ENCODE measurements around the gene NUAK2. TPM values are rescaled to one million over a fixed set of nuclear protein-coding genes. Genes with fewer than 3 reads are reported as not detected.

NUAK2 gene
- total RNA-seq, 4 donors from 2014 or later, result 16.2 to 41.2 (median 30.2) TPM

DNA sequence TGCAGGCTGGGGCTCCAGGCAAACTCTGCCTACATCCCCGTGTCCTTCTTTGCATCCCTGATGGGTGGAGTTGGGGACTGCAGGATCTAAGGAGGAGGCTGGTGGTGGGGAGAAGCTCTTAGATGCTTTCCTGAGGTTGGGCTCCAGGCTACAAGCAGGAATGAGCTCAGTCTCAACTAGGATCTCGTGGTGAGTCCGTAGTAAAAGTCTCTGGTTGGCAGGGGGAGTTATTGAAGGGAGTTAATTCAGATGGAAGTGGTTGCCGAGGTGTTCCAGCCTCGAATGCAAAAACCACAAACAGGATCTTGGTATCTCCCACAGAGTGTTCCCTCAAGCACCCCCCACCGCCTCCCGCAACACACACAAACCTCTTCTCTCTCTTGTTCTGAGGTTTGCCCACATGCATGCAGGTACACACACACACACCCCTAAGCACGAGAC, 58.8 kb downstream of the NUAK2 start:
- H3K4me3 ChIP-seq, result no peak overlapping the region
- H3K36me3 ChIP-seq, result no peaks in the 10 kb centered on the region
- H3K27ac ChIP-seq, result no peak overlapping the region
- H3K27me3 ChIP-seq, result no peaks in the 10 kb centered on the region
- TF ChIP-seq POLR2A (IDR thresholded peaks at IDR 0.05) (no peak), POLR2AphosphoS5 (IDR thresholded peaks at IDR 0.05) (no peak), EP300 (IDR thresholded peaks at IDR 0.05) (no peak), CTCF (IDR thresholded peaks at IDR 0.05) (no peak)
- WGBS, result 67% methylated on average over 8 of the region's 8 CpGs
- H3K4me1 ChIP-seq, result peaks cover 46% of the 10 kb centered on the region
- H3K9me3 ChIP-seq, result no peaks in the 10 kb centered on the region
- no peak for DNase-seq (ENCODE audit: low spot score in 2 of 2)

DNA sequence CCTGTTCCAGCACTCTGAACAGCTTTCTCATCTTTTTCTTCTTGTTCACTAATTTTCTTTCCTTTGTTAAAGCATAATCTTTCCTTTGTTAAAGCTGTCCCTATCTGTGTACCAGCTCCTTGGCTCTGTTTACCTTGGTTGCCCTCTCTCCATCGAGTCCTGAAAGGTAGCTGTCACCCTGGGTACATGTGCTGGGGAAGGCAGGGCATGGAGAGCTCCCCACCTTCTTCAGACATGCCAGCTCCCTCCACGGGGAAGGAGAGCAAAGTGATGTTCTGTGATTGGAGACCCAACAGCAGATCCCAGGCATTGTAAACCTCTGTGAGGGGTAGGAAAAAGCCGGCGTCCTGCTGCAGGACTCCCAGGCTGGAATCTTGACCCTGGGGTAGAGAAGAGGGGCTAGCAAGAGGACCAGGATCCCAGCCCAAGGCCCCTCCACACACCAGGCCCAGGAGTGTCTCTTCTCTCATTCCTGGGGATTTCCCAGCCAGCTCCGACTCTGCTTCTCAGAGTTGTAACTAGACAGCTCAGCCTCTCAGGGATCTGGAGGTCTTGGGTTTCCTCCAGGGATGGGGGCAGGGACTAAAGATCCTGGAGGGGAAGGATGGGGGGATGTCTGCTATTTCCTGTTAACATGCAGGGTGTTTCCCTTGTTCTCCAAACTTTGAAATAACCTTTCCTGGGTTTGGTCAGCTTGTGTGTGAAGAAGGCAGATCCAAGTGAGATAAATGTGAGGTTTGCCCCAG, 59.4 kb downstream of the NUAK2 start:
- TF ChIP-seq EP300 (IDR thresholded peaks at IDR 0.05) (no peak), POLR2A (IDR thresholded peaks at IDR 0.05) (no peak), POLR2AphosphoS5 (IDR thresholded peaks at IDR 0.05) (no peak)
- Histone ChIP-seq H3K27ac (no peak overlapping the region), H3K9me3 (no peaks in the 10 kb centered on the region), H3K4me3 (no peak overlapping the region), H3K27me3 (no peaks in the 10 kb centered on the region), H3K36me3 (no peaks in the 10 kb centered on the region), H3K4me1 (peaks cover 40% of the 10 kb centered on the region)
- WGBS, result 58% methylated on average over 5 of the region's 5 CpGs
- no peak for DNase-seq (ENCODE audit: low spot score in 2 of 2)

DNA sequence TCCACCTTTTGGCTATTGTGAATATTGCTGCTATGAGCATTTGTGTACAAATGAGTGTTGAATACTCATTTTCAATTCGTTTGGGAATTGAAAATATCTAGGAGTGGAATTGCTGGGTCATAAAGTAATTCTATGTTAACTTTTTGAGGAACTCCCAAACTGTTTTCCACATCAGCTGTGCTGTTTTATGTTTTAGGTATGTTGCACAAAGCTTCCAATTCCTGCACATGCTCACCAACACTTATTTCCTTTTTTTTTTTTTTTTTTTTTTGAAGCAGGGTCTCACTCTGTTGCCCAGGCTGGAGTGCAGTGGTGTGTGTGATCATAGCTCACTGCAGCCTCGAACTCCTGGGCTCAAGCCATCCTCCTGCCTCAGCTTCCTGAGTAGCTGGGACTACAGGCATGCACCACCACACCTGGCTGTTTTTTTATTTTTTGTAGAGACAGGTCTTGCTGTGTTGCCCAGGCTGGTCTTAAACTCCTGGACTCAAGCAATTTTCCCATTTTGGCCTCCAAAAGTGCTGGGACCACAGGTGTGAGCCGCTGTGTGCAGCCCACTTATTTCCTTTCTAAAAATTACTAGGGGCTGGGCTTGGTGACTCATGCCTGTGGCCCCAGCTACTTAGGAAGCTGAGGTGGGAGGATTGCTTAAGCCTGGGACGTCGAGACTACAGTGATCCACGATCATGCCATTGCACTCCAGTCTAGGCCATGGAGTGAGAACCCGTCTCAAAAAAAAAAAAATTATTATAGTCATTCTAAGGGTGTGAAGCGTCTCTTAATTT, 60.4 kb downstream of the NUAK2 start:
- 75% methylated on average over 8 of the region's 8 CpGs for WGBS
- H3K27ac ChIP-seq, result no peak overlapping the region
- no peaks in the 10 kb centered on the region for H3K9me3 ChIP-seq
- H3K4me3 ChIP-seq, result no peak overlapping the region
- H3K36me3 ChIP-seq, result no peaks in the 10 kb centered on the region
- H3K4me1 ChIP-seq, result peaks cover 30% of the 10 kb centered on the region
- H3K27me3 ChIP-seq, result no peaks in the 10 kb centered on the region
- no peak for DNase-seq (ENCODE audit: low spot score in 2 of 2)
- TF ChIP-seq CTCF (IDR thresholded peaks at IDR 0.05) (no peak), EP300 (IDR thresholded peaks at IDR 0.05) (no peak), POLR2A (IDR thresholded peaks at IDR 0.05) (no peak), POLR2AphosphoS5 (IDR thresholded peaks at IDR 0.05) (no peak)

DNA sequence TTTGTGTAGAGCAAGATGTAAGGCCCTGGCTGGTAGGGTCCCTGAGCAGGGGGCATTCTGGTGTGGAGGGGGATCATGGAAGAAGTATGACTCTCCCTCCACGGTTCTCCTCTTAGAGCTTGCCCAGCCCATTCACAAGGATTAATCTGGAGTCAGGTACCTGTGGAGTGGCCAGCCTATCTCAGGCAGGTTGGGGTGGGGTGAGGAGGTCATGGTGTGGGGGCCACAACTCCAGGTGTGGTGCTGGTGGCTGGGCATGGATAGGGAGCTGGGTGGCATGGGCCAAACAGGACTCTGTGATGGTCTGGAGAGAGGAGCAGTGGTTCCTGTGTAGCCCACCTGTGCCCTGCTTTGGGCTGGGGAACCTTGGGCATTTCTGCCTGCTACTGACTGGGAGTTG, 61.5 kb downstream of the NUAK2 start:
- H3K4me3 ChIP-seq, result no peak overlapping the region
- H3K36me3 ChIP-seq, result no peaks in the 10 kb centered on the region
- H3K27ac ChIP-seq, result no peak overlapping the region
- H3K27me3 ChIP-seq, result no peaks in the 10 kb centered on the region
- no peaks in the 10 kb centered on the region for H3K9me3 ChIP-seq
- peaks cover 30% of the 10 kb centered on the region for H3K4me1 ChIP-seq
- 83% methylated on average over 1 of the region's 1 CpG for WGBS
- no peak for DNase-seq (ENCODE audit: low spot score in 2 of 2)
- TF ChIP-seq CTCF (IDR thresholded peaks at IDR 0.05) (no peak), POLR2A (IDR thresholded peaks at IDR 0.05) (no peak), EP300 (IDR thresholded peaks at IDR 0.05) (no peak), POLR2AphosphoS5 (IDR thresholded peaks at IDR 0.05) (no peak)

DNA sequence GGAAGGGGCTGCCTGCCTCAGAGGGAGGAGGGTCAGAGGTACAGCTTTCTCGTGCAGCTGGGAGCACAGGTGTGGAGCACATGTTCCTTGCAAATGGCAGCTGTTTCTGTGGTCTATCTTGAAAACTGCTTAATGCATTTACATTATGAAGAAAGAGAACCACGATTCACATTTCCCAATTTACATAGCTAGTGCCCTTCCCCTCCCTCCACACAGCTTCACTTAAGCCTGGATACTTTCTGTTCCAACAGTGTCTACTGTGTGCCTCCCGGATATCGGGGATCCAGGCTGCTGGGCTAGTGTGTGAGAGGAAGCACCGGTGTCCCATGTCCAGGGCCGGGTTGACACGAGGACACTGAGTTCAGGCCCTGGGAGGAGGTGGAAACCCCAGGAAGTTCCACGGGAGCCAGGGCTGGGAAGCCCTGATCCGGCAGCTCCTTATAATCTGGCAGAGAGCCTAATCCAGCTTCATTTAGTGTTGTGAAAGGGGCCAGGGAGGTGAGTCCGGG, 62.2 kb downstream of the NUAK2 start:
- Histone ChIP-seq H3K9me3 (no peaks in the 10 kb centered on the region), H3K27ac (no peak overlapping the region), H3K4me1 (peaks cover 30% of the 10 kb centered on the region), H3K36me3 (no peaks in the 10 kb centered on the region), H3K4me3 (no peak overlapping the region), H3K27me3 (no peaks in the 10 kb centered on the region)
- TF ChIP-seq POLR2AphosphoS5 (IDR thresholded peaks at IDR 0.05) (no peak), EP300 (IDR thresholded peaks at IDR 0.05) (no peak), CTCF (IDR thresholded peaks at IDR 0.05) (no peak), POLR2A (IDR thresholded peaks at IDR 0.05) (no peak)
- DNase-seq (ENCODE audit: low spot score in 2 of 2), result no peak
- WGBS, result 54% methylated on average over 10 of the region's 10 CpGs

Measured in suprapubic skin (tissue), 4 donors.